GM10847 (cell line): ENCODE measurements around the gene DNPEP.

Source experiments
- POLR2A ChIP-seq: IDR thresholded peaks from 2 replicates; pipeline ENCODE4 v1.6.1; 2011; ENCODE audit not compliant: insufficient read length; ENCODE audit errors: extremely low read depth

Gene DNPEP

GRCh38 chr2:219423652-219424377 lies 36.1 kb upstream of the DNPEP start:
- TF ChIP-seq POLR2A, result no peak

DNA sequence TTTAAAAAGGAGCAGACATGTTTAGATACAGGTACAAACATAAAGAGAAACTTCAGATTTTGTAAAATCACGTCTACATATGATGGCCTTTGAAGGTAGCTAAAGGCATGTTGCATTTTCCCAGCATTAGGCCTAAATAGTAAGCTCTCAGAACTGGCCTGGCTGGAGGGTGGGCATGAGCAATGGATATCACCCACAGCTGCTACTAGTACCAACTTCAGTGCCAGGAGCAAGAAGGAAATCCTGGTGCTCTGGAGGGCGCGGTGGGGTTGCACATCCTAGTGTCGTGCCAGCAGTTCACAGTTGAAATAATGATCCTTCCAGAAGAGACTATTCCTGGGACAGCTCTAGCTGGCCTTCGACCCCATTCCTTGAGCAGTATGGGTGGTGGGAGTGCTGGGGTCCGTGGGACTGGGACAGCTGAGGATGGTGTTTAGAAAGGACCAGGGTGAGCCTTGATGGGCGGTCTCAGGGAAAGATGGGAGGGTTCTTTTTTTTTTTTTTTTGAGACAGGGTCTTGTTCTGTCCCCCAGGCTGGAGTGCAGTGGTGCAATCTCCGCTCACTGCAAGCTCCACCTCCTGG lies 35.3 kb upstream of the DNPEP start:
- no peak for TF ChIP-seq POLR2A

GRCh38 chr2:219421323-219421722 lies 33.6 kb upstream of the DNPEP start:
- TF ChIP-seq POLR2A, result no peak

- TF ChIP-seq POLR2A, result no peak
These were observed 33.0 kb upstream of the DNPEP start for GRCh38 chr2:219420687-219421086.

- TF ChIP-seq POLR2A, result no peak
These were observed 31.9 kb upstream of the DNPEP start for GRCh38 chr2:219419331-219420197.

- no peak for TF ChIP-seq POLR2A
These were observed 31.3 kb upstream of the DNPEP start for GRCh38 chr2:219419012-219419324.

GRCh38 chr2:219418155-219419011 lies 30.7 kb upstream of the DNPEP start, which contains the start of gene DES:
DES (plus strand) TSS chr2:219418377; CDS start chr2:219418463, 86 bp downstream.
- no peak for TF ChIP-seq POLR2A

- TF ChIP-seq POLR2A, result no peak
These were observed 29.7 kb upstream of the DNPEP start for GRCh38 chr2:219417374-219417773.

- no peak for TF ChIP-seq POLR2A
These were observed 29.2 kb upstream of the DNPEP start for GRCh38 chr2:219416938-219417337.

- TF ChIP-seq POLR2A, result no peak
These were observed 28.5 kb upstream of the DNPEP start for GRCh38 chr2:219416235-219416602.

DNA sequence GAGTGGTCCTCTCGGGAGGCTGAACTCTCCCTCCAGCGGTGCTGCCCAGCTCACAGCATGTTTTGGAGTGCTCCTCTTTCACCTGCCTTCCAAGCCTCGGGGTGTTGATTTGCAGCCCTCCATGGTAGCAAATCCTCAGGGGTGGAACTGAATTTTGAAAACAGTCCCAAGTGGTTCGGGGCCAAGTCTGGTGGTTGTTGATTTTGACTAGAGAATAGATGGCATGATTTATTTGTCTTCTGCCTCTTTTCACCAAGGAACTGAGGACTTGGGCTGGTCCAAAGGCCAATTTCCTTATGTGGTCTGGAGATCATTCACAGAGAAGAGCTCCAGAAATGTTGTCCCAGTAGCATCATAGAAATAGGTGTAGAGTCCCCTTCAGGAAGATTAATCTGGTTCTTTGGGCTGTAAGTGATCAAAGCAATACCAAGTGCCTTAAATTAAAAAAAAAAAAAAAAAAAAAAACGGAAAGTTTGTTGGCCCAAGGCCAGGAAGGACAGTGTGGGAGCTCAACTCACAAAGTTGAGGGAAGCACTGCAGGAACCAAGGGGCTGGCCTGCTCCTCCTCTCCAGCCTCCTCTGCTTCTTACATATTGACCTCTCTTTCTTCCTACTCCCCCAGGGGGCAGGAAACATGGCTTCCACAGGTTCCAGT lies 28.0 kb upstream of the DNPEP start:
- no peak for TF ChIP-seq POLR2A

GRCh38 chr2:219414857-219415256 lies 27.1 kb upstream of the DNPEP start:
- TF ChIP-seq POLR2A, result no peak

DNA sequence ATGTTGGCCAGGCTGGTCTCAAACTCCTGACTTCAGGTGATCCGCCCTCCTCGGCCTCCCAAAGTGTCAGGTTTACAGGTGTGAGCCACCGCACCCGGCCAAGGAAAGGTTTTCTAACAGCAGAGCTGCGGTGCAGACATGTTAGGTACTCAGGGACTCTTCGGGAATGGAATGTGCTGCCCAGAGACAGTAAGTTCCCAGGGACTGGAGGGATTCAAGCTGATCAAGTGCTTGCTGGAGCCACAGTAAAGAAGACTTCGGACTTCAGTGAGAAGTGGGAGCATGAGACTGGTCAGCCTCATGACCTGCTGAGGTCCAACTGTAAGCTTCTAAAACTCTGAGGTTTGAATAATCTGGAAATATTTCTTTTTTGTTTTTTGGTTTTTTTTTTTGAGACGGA lies 22.7 kb upstream of the DNPEP start:
- TF ChIP-seq POLR2A, result no peak

GRCh38 chr2:219409619-219410018 lies 21.9 kb upstream of the DNPEP start:
- no peak for TF ChIP-seq POLR2A

DNA sequence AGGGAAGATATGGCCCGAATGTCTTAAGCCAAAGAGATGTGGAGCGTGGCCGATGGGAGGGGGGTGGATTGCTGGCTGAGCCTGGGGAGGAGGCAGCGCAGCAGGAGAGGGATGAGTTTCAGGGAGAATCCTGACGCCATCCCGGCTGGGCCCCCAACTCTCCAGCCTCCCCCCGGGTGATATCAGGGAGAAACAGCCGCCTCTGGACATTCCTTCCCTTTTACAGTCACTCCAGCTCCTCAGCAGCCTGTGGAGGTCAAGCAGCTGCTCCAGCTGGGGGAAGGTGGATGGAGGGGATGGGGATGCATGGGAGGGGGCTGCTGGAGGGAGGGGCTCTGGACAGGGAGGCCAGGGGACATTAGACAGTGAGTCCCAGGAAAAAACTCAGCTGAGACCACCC lies 20.9 kb upstream of the DNPEP start:
- no peak for TF ChIP-seq POLR2A
